GM12891 (cell line): ENCODE results near the gene IL20RA.

Experiments
- PAX5 ChIP-seq: IDR thresholded peaks from 2 replicates; pipeline ENCODE4 v1.6.1; 2011; ENCODE audit warnings: low read length, moderate library complexity, mild to moderate bottlenecking; ENCODE audit not compliant: insufficient read depth, severe bottlenecking
- POLR2AphosphoS5 ChIP-seq: IDR thresholded peaks from 2 replicates; pipeline ENCODE4 v1.6.1; 2011; ENCODE audit warnings: low read depth, low read length, control low read depth

GRCh38 chr6:137013031-137013430, 31.7 kb downstream of the IL20RA start:
- no peak for TF ChIP-seq POLR2AphosphoS5
- no peak for TF ChIP-seq PAX5
